Measurements from ENCODE around the gene C6orf132.
A peak's percentile ranks its signal among the peaks of the same experiment; 100 is the strongest.

Gene C6orf132

GRCh38 chr6:42105709-42106108, 36.7 kb downstream of the C6orf132 start:
- peaks cover 6% of the 10 kb centered on the region for H3K36me3 ChIP-seq (ENCODE audit: control insufficient read depth, insufficient read depth, low read length)
- no peak overlapping the region for H3K56ac ChIP-seq (ENCODE audit: low read length)
- no peak overlapping the region for H2BK120ac ChIP-seq (ENCODE audit: low read depth, low read length)
- no peak overlapping the region for H2BK15ac ChIP-seq (replicated peaks; ENCODE audit: low read depth)
- H3K27me3 ChIP-seq (ENCODE audit: insufficient read depth, low read length, poor library complexity), result no peaks in the 10 kb centered on the region
- no peaks in the 10 kb centered on the region for H3K79me1 ChIP-seq (ENCODE audit: low read length)
- no peak overlapping the region for H3K23ac ChIP-seq (ENCODE audit: low read length)
- no peaks in the 10 kb centered on the region for H3K4me1 ChIP-seq (ENCODE audit: control insufficient read depth, low read depth, low read length)
- no peak overlapping the region for H3K4ac ChIP-seq (ENCODE audit: low read depth, low read length)
- no peak overlapping the region for H4K5ac ChIP-seq (ENCODE audit: low read length)
- WGBS (ENCODE audit: extremely low coverage, insufficient coverage, low lambda C conversion rate), result no CpG with 5 or more reads among the region's 1 CpG
- no peak overlapping the region for H3K9ac ChIP-seq (ENCODE audit: low read length)
- no peak overlapping the region for H3K4me2 ChIP-seq (ENCODE audit: low read length)
- H3K4me3 ChIP-seq (ENCODE audit: low read length), result no peak overlapping the region
- H4K8ac ChIP-seq (ENCODE audit: low read depth, low read length), result no peak overlapping the region
- no peak overlapping the region for H3K27ac ChIP-seq (ENCODE audit: low read depth, low read length)
- H3K79me2 ChIP-seq (ENCODE audit: control insufficient read depth, insufficient read depth, low read length), result no peaks in the 10 kb centered on the region
- no peak overlapping the region for H2AK5ac ChIP-seq (ENCODE audit: low read length)
- H3K18ac ChIP-seq (ENCODE audit: low read length), result no peak overlapping the region
- DNase-seq, result no peak
- H2BK5ac ChIP-seq (ENCODE audit: low read length), result no peak overlapping the region

- H3K79me1 ChIP-seq (ENCODE audit: low read length), result no peaks in the 10 kb centered on the region
- no peak overlapping the region for H3K9ac ChIP-seq (ENCODE audit: low read length)
- no peak overlapping the region for H3K27ac ChIP-seq (ENCODE audit: low read depth, low read length)
- H3K4me2 ChIP-seq (ENCODE audit: low read length), result no peak overlapping the region
- H3K36me3 ChIP-seq (ENCODE audit: control insufficient read depth, insufficient read depth, low read length), result peaks cover 6% of the 10 kb centered on the region
- peak overlapping the region; percentile 88 for H3K56ac ChIP-seq (ENCODE audit: low read length)
- H2BK5ac ChIP-seq (ENCODE audit: low read length), result no peak overlapping the region
- no peak overlapping the region for H4K8ac ChIP-seq (ENCODE audit: low read depth, low read length)
- DNase-seq, result peak; percentile 55
- WGBS (ENCODE audit: extremely low coverage, insufficient coverage, low lambda C conversion rate), result no CpG with 5 or more reads among the region's 17 CpGs
- no peak overlapping the region for H4K5ac ChIP-seq (ENCODE audit: low read length)
- H3K27me3 ChIP-seq (ENCODE audit: insufficient read depth, low read length, poor library complexity), result no peaks in the 10 kb centered on the region
- no peak overlapping the region for H3K18ac ChIP-seq (ENCODE audit: low read length)
- no peak overlapping the region for H3K23ac ChIP-seq (ENCODE audit: low read length)
- H2BK15ac ChIP-seq (replicated peaks; ENCODE audit: low read depth), result no peak overlapping the region
- no peak overlapping the region for H2AK5ac ChIP-seq (ENCODE audit: low read length)
- H3K4me1 ChIP-seq (ENCODE audit: control insufficient read depth, low read depth, low read length), result no peaks in the 10 kb centered on the region
- H3K4ac ChIP-seq (ENCODE audit: low read depth, low read length), result no peak overlapping the region
- H2BK120ac ChIP-seq (ENCODE audit: low read depth, low read length), result no peak overlapping the region
- no peak overlapping the region for H3K4me3 ChIP-seq (ENCODE audit: low read length)
- H3K79me2 ChIP-seq (ENCODE audit: control insufficient read depth, insufficient read depth, low read length), result no peaks in the 10 kb centered on the region
Observed at GRCh38 chr6:42105156-42105648, 37.2 kb downstream of the C6orf132 start.

GRCh38 chr6:42104804-42105125, 37.7 kb downstream of the C6orf132 start:
- no peak overlapping the region for H3K23ac ChIP-seq (ENCODE audit: low read length)
- no peak overlapping the region for H2AK5ac ChIP-seq (ENCODE audit: low read length)
- H3K4me3 ChIP-seq (ENCODE audit: low read length), result no peak overlapping the region
- H3K79me2 ChIP-seq (ENCODE audit: control insufficient read depth, insufficient read depth, low read length), result no peaks in the 10 kb centered on the region
- H3K36me3 ChIP-seq (ENCODE audit: control insufficient read depth, insufficient read depth, low read length), result peaks cover 4% of the 10 kb centered on the region
- H2BK15ac ChIP-seq (replicated peaks; ENCODE audit: low read depth), result no peak overlapping the region
- no CpG with 5 or more reads among the region's 16 CpGs for WGBS (ENCODE audit: extremely low coverage, insufficient coverage, low lambda C conversion rate)
- H3K18ac ChIP-seq (ENCODE audit: low read length), result peak overlapping the region; percentile 41
- H3K4me2 ChIP-seq (ENCODE audit: low read length), result no peak overlapping the region
- H3K4ac ChIP-seq (ENCODE audit: low read depth, low read length), result no peak overlapping the region
- no peak overlapping the region for H2BK5ac ChIP-seq (ENCODE audit: low read length)
- H2BK120ac ChIP-seq (ENCODE audit: low read depth, low read length), result no peak overlapping the region
- H4K8ac ChIP-seq (ENCODE audit: low read depth, low read length), result no peak overlapping the region
- H3K27ac ChIP-seq (ENCODE audit: low read depth, low read length), result no peak overlapping the region
- H3K9ac ChIP-seq (ENCODE audit: low read length), result peak overlapping the region; percentile 74
- DNase-seq, result peak; percentile 48
- H3K79me1 ChIP-seq (ENCODE audit: low read length), result no peaks in the 10 kb centered on the region
- H3K4me1 ChIP-seq (ENCODE audit: control insufficient read depth, low read depth, low read length), result no peaks in the 10 kb centered on the region
- no peak overlapping the region for H4K5ac ChIP-seq (ENCODE audit: low read length)
- no peaks in the 10 kb centered on the region for H3K27me3 ChIP-seq (ENCODE audit: insufficient read depth, low read length, poor library complexity)
- peak overlapping the region; percentile 88 for H3K56ac ChIP-seq (ENCODE audit: low read length)

GRCh38 chr6:42104095-42104803, 38.2 kb downstream of the C6orf132 start:
- WGBS (ENCODE audit: extremely low coverage, insufficient coverage, low lambda C conversion rate), result no CpG with 5 or more reads among the region's 66 CpGs
- H4K5ac ChIP-seq (ENCODE audit: low read length), result no peak overlapping the region
- H3K4me3 ChIP-seq (ENCODE audit: low read length), result peak overlapping the region; percentile 30
- no peak overlapping the region for H3K4ac ChIP-seq (ENCODE audit: low read depth, low read length)
- peaks cover 2% of the 10 kb centered on the region for H3K36me3 ChIP-seq (ENCODE audit: control insufficient read depth, insufficient read depth, low read length)
- H4K8ac ChIP-seq (ENCODE audit: low read depth, low read length), result no peak overlapping the region
- H3K4me1 ChIP-seq (ENCODE audit: control insufficient read depth, low read depth, low read length), result no peaks in the 10 kb centered on the region
- no peak overlapping the region for H2AK5ac ChIP-seq (ENCODE audit: low read length)
- no peaks in the 10 kb centered on the region for H3K27me3 ChIP-seq (ENCODE audit: insufficient read depth, low read length, poor library complexity)
- H3K18ac ChIP-seq (ENCODE audit: low read length), result peak overlapping the region; percentile 41
- H3K9ac ChIP-seq (ENCODE audit: low read length), result peak overlapping the region; percentile 74
- no peaks in the 10 kb centered on the region for H3K79me2 ChIP-seq (ENCODE audit: control insufficient read depth, insufficient read depth, low read length)
- no peak overlapping the region for H2BK120ac ChIP-seq (ENCODE audit: low read depth, low read length)
- H3K4me2 ChIP-seq (ENCODE audit: low read length), result peak overlapping the region; percentile 67
- H3K56ac ChIP-seq (ENCODE audit: low read length), result peak overlapping the region; percentile 88
- H2BK15ac ChIP-seq (replicated peaks; ENCODE audit: low read depth), result no peak overlapping the region
- H2BK5ac ChIP-seq (ENCODE audit: low read length), result no peak overlapping the region
- DNase-seq, result peak; percentile 88
- H3K79me1 ChIP-seq (ENCODE audit: low read length), result no peaks in the 10 kb centered on the region
- H3K27ac ChIP-seq (ENCODE audit: low read depth, low read length), result no peak overlapping the region
- H3K23ac ChIP-seq (ENCODE audit: low read length), result no peak overlapping the region

DNA sequence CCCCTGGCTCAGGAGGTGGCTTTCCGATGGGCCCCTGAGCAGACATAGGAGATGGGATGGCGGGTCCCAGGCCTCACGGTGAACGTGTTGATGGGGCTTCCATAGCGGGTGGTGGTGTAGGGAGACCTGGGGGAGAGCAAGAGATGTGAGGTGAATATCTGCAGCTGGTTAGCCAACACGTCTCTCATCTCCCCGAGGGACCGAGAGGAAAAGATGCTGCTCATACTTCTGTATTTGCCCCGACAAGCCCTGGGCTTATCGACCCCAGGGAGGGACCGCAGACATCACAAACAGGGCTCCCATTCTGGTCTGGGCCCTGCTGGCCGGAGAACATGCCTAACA, 38.7 kb downstream of the C6orf132 start:
- H3K9ac ChIP-seq (ENCODE audit: low read length), result peak overlapping the region; percentile 74
- H4K5ac ChIP-seq (ENCODE audit: low read length), result no peak overlapping the region
- H2BK120ac ChIP-seq (ENCODE audit: low read depth, low read length), result no peak overlapping the region
- H3K56ac ChIP-seq (ENCODE audit: low read length), result peak overlapping the region; percentile 88
- H2BK5ac ChIP-seq (ENCODE audit: low read length), result no peak overlapping the region
- H3K4me1 ChIP-seq (ENCODE audit: control insufficient read depth, low read depth, low read length), result no peaks in the 10 kb centered on the region
- H3K79me2 ChIP-seq (ENCODE audit: control insufficient read depth, insufficient read depth, low read length), result no peaks in the 10 kb centered on the region
- H3K27me3 ChIP-seq (ENCODE audit: insufficient read depth, low read length, poor library complexity), result no peaks in the 10 kb centered on the region
- DNase-seq, result no peak
- no peak overlapping the region for H3K4ac ChIP-seq (ENCODE audit: low read depth, low read length)
- no peak overlapping the region for H3K27ac ChIP-seq (ENCODE audit: low read depth, low read length)
- H4K8ac ChIP-seq (ENCODE audit: low read depth, low read length), result no peak overlapping the region
- H3K79me1 ChIP-seq (ENCODE audit: low read length), result no peaks in the 10 kb centered on the region
- WGBS (ENCODE audit: extremely low coverage, insufficient coverage, low lambda C conversion rate), result no CpG with 5 or more reads among the region's 12 CpGs
- H2AK5ac ChIP-seq (ENCODE audit: low read length), result no peak overlapping the region
- H3K4me2 ChIP-seq (ENCODE audit: low read length), result no peak overlapping the region
- no peak overlapping the region for H3K4me3 ChIP-seq (ENCODE audit: low read length)
- no peak overlapping the region for H3K23ac ChIP-seq (ENCODE audit: low read length)
- peaks cover 2% of the 10 kb centered on the region for H3K36me3 ChIP-seq (ENCODE audit: control insufficient read depth, insufficient read depth, low read length)
- no peak overlapping the region for H3K18ac ChIP-seq (ENCODE audit: low read length)
- no peak overlapping the region for H2BK15ac ChIP-seq (replicated peaks; ENCODE audit: low read depth)

GRCh38 chr6:42103216-42103615, 39.2 kb downstream of the C6orf132 start:
- DNase-seq, result no peak
- no peaks in the 10 kb centered on the region for H3K27me3 ChIP-seq (ENCODE audit: insufficient read depth, low read length, poor library complexity)
- no peak overlapping the region for H3K56ac ChIP-seq (ENCODE audit: low read length)
- H3K27ac ChIP-seq (ENCODE audit: low read depth, low read length), result no peak overlapping the region
- H3K23ac ChIP-seq (ENCODE audit: low read length), result no peak overlapping the region
- H3K79me1 ChIP-seq (ENCODE audit: low read length), result no peaks in the 10 kb centered on the region
- H2BK15ac ChIP-seq (replicated peaks; ENCODE audit: low read depth), result no peak overlapping the region
- no peaks in the 10 kb centered on the region for H3K4me1 ChIP-seq (ENCODE audit: control insufficient read depth, low read depth, low read length)
- H2AK5ac ChIP-seq (ENCODE audit: low read length), result no peak overlapping the region
- H3K4ac ChIP-seq (ENCODE audit: low read depth, low read length), result no peak overlapping the region
- H4K5ac ChIP-seq (ENCODE audit: low read length), result no peak overlapping the region
- WGBS (ENCODE audit: extremely low coverage, insufficient coverage, low lambda C conversion rate), result no CpG with 5 or more reads among the region's 7 CpGs
- H3K36me3 ChIP-seq (ENCODE audit: control insufficient read depth, insufficient read depth, low read length), result peaks cover 2% of the 10 kb centered on the region
- H3K9ac ChIP-seq (ENCODE audit: low read length), result no peak overlapping the region
- H3K4me2 ChIP-seq (ENCODE audit: low read length), result no peak overlapping the region
- no peak overlapping the region for H2BK5ac ChIP-seq (ENCODE audit: low read length)
- H3K4me3 ChIP-seq (ENCODE audit: low read length), result no peak overlapping the region
- no peaks in the 10 kb centered on the region for H3K79me2 ChIP-seq (ENCODE audit: control insufficient read depth, insufficient read depth, low read length)
- H2BK120ac ChIP-seq (ENCODE audit: low read depth, low read length), result no peak overlapping the region
- no peak overlapping the region for H3K18ac ChIP-seq (ENCODE audit: low read length)
- H4K8ac ChIP-seq (ENCODE audit: low read depth, low read length), result no peak overlapping the region
